Thyroid gland (tissue), 4 donors: ENCODE data around the gene SCYL1. TPM values are rescaled to one million over a fixed set of nuclear protein-coding genes. Genes with fewer than 3 reads are reported as not detected.

Experiments
- DNase-seq, 2 donors: peaks; one replicate each; pipeline ENCODE4 v3.0.0-alpha.2; 2019
- H3K27ac ChIP-seq, 3 donors: fragments of 200-600 bp; sonication (generic); 1 replicate in 2 of 3; 2 replicates in 1 of 3; pipeline ENCODE4 v1.5.1; 2016 to 2019; ENCODE audit warnings: mild to moderate bottlenecking in 1 of 3, moderate library complexity in 1 of 3
- H3K27me3 ChIP-seq: fragments of 200-600 bp; sonication (generic); one replicate; pipeline ENCODE4 v1.5.1; 2019
- H3K36me3 ChIP-seq, 2 donors: fragments of 200-600 bp; sonication (generic); one replicate each; pipeline ENCODE4 v1.5.1; 2016 to 2019
- H3K4me1 ChIP-seq, 2 donors: fragments of 200-600 bp; sonication (generic); one replicate each; pipeline ENCODE4 v1.5.1; 2017 to 2019
- H3K4me3 ChIP-seq, 3 donors: fragments of 200-600 bp; sonication (generic); replicated peaks in 1 of 3; 1 replicate in 2 of 3; 2 replicates in 1 of 3; pipeline ENCODE4 v1.5.1; 2016; ENCODE audit warnings: mild to moderate bottlenecking in 1 of 3
- H3K9me3 ChIP-seq: fragments of 200-600 bp; sonication (generic); one replicate; pipeline ENCODE4 v1.5.1; 2017
- POLR2A ChIP-seq, 2 donors: fragments of 450-650 bp; IDR thresholded peaks; one replicate each; pipeline ENCODE4 v1.6.1; 2017; ENCODE audit warnings: antibody characterized with exemption in 2 of 2, mild to moderate bottlenecking in 2 of 2, moderate library complexity in 1 of 2
- WGBS, 2 donors: methylation state at CpG; one replicate each; pipeline ENCODE4 v1.1.5; 2017; 5-methylcytosine and 5-hydroxymethylcytosine counted together
- intact Hi-C: fragments of 100-400 bp; cut with DNase I; formaldehyde crosslinking; loops from one replicate; pipeline ENCODE4 v1.15.1; 2023
- total RNA-seq, 4 donors: library from RNA; depleted of rRNA; stranded (reverse); fragments of >200 nt; gene quantifications; one replicate each; pipeline ENCODE4 v1.2.3, GENCODE V29; 2016
- TF ChIP-seq, protein P1 (sequence below), 6 experiments: fragments of 200-600 bp in 3 of 6; fragments of 450-650 bp in 3 of 6; sonication (generic) in 3 of 6; IDR thresholded peaks; one replicate each; pipeline ENCODE4 v1.5.1; 2016 to 2019; ENCODE audit warnings: antibody characterized with exemption in 6 of 6, mild to moderate bottlenecking in 2 of 6, inconsistent platforms in 1 of 6, moderate library complexity in 1 of 6

Gene SCYL1
- total RNA-seq, 4 donors from 2014 or later = 99.8 to 122 (median 116) TPM

DNA sequence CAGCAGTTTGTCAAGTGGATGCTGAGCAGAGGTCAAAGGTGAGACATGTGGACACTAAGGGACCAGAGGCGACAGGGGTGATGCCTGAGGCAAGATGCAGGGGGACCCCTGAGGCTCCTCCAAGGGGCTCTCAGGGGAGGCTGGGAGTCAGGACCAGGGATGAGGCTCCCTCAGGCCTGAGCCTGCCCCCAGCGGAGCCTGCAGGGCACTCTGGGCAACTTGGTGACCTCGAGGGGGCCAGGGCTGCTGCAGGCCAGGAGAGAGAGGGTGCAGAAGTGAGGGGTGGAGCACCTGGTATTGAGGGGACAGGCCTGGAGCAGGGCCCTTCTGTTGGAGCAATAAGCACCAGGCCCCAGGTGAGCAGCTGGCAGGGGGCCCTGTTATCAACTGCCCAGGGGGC is 57.0 kb downstream of the SCYL1 start:
- no peak for DNase-seq
- H3K4me1 ChIP-seq = peaks cover 0 to 21% of the 10 kb centered on the region in 2 donors
- H3K27me3 ChIP-seq = no peaks in the 10 kb centered on the region
- no peak overlapping the region for H3K4me3 ChIP-seq
- H3K36me3 ChIP-seq = peaks cover 3 to 5% of the 10 kb centered on the region in 2 donors
- 84 to 92% methylated on average over 3 of the region's 3 CpGs for WGBS, 2 donors
- H3K9me3 ChIP-seq = no peaks in the 10 kb centered on the region
- intact Hi-C loops = no loop called here
- H3K27ac ChIP-seq = no peak overlapping the region
- TF ChIP-seq, protein P1, sequence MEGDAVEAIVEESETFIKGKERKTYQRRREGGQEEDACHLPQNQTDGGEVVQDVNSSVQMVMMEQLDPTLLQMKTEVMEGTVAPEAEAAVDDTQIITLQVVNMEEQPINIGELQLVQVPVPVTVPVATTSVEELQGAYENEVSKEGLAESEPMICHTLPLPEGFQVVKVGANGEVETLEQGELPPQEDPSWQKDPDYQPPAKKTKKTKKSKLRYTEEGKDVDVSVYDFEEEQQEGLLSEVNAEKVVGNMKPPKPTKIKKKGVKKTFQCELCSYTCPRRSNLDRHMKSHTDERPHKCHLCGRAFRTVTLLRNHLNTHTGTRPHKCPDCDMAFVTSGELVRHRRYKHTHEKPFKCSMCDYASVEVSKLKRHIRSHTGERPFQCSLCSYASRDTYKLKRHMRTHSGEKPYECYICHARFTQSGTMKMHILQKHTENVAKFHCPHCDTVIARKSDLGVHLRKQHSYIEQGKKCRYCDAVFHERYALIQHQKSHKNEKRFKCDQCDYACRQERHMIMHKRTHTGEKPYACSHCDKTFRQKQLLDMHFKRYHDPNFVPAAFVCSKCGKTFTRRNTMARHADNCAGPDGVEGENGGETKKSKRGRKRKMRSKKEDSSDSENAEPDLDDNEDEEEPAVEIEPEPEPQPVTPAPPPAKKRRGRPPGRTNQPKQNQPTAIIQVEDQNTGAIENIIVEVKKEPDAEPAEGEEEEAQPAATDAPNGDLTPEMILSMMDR (IDR thresholded peaks at IDR 0.05) = no peak
- TF ChIP-seq POLR2A (IDR thresholded peaks at IDR 0.05) = no peak

DNA sequence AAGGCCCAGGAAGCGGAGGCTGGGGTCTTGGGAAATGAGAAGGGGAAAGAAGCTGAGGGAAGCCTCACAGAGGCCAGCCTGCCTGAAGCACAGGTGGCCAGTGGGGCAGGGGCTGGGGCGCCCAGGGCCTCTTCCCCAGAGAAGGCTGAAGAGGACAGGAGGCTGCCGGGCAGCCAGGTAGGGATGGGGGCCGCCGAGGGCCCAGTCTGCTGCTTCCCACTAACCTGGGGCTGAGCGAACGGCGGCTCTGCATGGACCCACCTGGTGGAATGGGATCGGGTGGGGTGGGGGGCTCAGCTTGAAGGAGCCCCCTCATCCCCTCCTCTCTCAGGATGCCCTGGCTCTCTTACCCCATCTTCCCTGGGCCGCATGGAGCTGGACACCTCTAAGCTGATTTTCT is 58.7 kb downstream of the SCYL1 start:
- peaks cover 3 to 5% of the 10 kb centered on the region in 2 donors for H3K36me3 ChIP-seq
- WGBS, 2 donors = 84 to 85% methylated on average over 7 to 9 of the region's 10 CpGs
- no peak overlapping the region for H3K4me3 ChIP-seq
- H3K4me1 ChIP-seq = peaks cover 0 to 22% of the 10 kb centered on the region in 2 donors
- intact Hi-C loops = no loop called here
- TF ChIP-seq, protein P1 (IDR thresholded peaks at IDR 0.05) = no peak
- no peak for TF ChIP-seq POLR2A (IDR thresholded peaks at IDR 0.05)
- H3K27me3 ChIP-seq = no peaks in the 10 kb centered on the region
- no peak for DNase-seq
- no peaks in the 10 kb centered on the region for H3K9me3 ChIP-seq
- no peak overlapping the region for H3K27ac ChIP-seq

DNA sequence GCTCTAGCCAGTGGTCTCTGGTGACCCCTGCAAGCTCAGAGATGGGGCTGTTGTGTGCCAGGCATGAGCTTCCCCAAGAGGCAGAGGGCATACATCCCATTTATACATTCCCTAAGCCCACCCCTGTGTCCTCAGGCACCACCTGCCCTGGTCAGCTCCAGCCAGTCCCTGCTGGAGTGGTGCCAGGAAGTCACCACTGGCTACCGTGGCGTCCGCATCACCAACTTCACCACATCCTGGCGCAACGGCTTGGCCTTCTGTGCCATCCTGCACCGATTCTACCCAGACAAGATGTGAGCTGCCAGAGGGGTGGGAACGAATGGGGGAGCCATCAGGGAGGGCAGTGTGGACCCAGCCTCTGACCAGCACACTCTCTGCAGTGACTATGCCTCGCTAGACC is 59.2 kb downstream of the SCYL1 start:
- Histone ChIP-seq H3K27ac (no peak overlapping the region), H3K4me1 (peaks cover 0 to 23% of the 10 kb centered on the region in 2 donors), H3K27me3 (no peaks in the 10 kb centered on the region), H3K9me3 (no peaks in the 10 kb centered on the region), H3K36me3 (peaks cover 3 to 5% of the 10 kb centered on the region in 2 donors), H3K4me3 (no peak overlapping the region)
- no peak for TF ChIP-seq POLR2A (IDR thresholded peaks at IDR 0.05)
- TF ChIP-seq, protein P1 (IDR thresholded peaks at IDR 0.05) = no peak
- intact Hi-C loops = no loop called here
- 67 to 73% methylated on average over 2 to 5 of the region's 8 CpGs for WGBS, 2 donors
- DNase-seq = no peak

DNA sequence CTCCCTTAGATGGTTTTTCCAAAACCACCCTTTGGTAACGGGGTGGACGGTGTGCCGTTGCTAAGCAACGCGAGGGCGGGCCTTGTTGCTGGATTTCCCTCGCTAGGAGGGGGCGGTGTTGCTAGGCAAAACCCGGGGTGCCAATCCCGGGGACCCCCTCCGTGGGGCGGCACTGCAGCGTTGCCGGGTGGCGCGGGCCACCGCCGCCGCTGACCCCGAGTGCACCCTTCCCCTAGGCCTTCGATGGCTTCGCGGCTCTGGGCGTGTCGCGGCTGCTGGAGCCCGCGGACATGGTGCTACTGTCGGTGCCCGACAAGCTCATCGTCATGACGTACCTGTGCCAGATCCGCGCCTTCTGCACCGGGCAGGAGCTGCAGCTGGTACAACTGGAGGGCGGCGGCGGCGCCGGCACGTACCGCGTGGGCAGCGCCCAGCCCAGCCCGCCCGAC is 59.9 kb downstream of the SCYL1 start:
- peaks cover 0 to 23% of the 10 kb centered on the region in 2 donors for H3K4me1 ChIP-seq
- no peak overlapping the region for H3K27ac ChIP-seq
- H3K36me3 ChIP-seq = peaks cover 3 to 5% of the 10 kb centered on the region in 2 donors
- no peak for DNase-seq
- no peaks in the 10 kb centered on the region for H3K27me3 ChIP-seq
- H3K4me3 ChIP-seq = no peak overlapping the region
- whole genome bisulfite sequencing, 2 donors = 29% methylated on average over 9 to 33 of the region's 46 CpGs
- intact Hi-C loops = no loop called here
- no peaks in the 10 kb centered on the region for H3K9me3 ChIP-seq
- TF ChIP-seq, protein P1 (IDR thresholded peaks at IDR 0.05) = no peak
- TF ChIP-seq POLR2A (IDR thresholded peaks at IDR 0.05) = no peak

DNA sequence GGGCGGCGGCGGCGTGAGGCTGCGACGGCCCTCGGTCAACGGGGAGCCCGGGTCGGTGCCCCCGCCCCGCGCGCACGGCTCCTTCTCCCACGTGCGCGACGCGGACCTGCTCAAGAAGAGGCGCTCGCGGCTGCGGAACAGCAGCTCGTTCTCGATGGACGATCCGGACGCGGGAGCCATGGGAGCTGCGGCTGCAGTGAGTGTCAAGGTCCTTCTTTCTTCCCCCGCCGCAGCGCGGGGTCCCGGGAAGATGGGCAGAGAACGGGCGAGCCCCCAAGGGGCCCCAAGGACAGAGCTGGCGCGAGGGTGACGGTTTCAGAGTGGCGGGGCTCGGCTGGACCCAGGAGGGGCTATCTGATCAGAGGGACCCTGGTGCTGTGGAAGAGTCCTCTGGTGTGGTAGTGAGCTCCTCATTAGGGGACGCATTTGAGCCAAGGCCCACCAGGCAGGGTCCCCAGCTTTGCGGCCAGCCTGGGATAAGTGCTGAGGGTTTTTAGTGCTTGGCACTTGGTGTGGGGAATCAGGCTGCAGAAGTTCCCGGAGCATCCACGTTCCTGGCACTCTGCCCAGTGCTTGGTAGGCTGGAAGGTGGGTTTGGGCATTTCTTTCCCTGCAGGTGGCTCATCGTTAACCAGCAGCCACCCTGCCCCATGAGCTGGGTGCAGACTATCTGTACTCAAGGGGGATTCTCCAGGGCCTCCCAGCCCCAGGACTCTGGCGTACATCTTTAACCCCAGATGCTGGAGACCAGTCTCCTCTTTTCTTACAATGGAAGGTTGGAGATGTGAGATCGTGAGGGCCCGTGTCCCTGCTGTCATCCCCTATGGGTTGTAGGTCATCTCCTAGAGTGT is 60.7 kb downstream of the SCYL1 start:
- TF ChIP-seq, protein P1 (IDR thresholded peaks at IDR 0.05) = no peak
- no peak for TF ChIP-seq POLR2A (IDR thresholded peaks at IDR 0.05)
- no peak for DNase-seq
- Histone ChIP-seq H3K4me1 (peaks cover 0 to 23% of the 10 kb centered on the region in 2 donors), H3K27me3 (no peaks in the 10 kb centered on the region), H3K4me3 (no peak overlapping the region), H3K36me3 (peaks cover 0 to under 1% of the 10 kb centered on the region in 2 donors), H3K27ac (no peak overlapping the region), H3K9me3 (no peaks in the 10 kb centered on the region)
- intact Hi-C loops = no loop called here
- 51 to 73% methylated on average over 6 to 24 of the region's 51 CpGs for WGBS, 2 donors
